GM20431 (cell line): Measurements from ENCODE around the gene HLA-DOB.

ENCODE experiments used
- in situ Hi-C: fragments of 300-500 bp; cut with MseI, MboI; formaldehyde crosslinking; loops from one replicate; pipeline ENCODE4 v1.15.0; 2020; ENCODE audit warnings: low sequenced_read_pairs; ENCODE audit not compliant: unreplicated experiment

Gene HLA-DOB

DNA sequence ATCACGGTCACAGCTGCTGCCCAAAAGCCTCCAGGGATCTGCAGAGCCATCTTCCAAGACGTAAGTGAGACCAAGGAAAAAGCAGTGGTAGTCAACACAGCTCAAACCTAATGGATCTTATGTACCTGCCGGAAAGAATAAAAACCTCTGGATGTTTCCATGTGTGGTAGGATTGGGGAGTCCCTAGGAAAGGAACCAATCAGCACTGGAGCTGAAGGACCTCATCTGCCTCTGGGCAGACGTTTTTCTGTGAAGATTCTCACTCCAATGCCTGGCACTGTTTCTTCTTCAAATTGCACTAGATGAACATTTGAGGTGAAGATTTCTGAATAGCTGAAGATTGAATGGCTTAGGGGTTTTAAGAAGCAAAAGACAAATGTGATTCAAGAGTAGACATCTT, 53.4 kb downstream of the HLA-DOB start, which contains the start of gene HLA-DQB2:
Gene HLA-DQB2, minus strand, starts transcription at position 112 of the 400 bp plus-strand sequence. Its CDS starts 62 bp downstream, at position 50.
- in situ Hi-C loops = no loop called here
